WTC11 (cell line): ENCODE data around the gene STH. TPM values are rescaled to one million over a fixed set of nuclear protein-coding genes. Genes with fewer than 3 reads are reported as not detected.

ENCODE experiments used
- ATAC-seq: fragments of 200-7000 bp; cut with Tn5 transposase; 2 replicates; pipeline ENCODE4 v1.10.0; 2021; ENCODE audit warnings: mild to moderate bottlenecking, moderate library complexity
- CTCF ChIA-PET: fragments of 300-600 bp; sonication (Branson Sonifier 250); formaldehyde crosslinking; loops from one replicate; lab custom pipeline; 2021; ENCODE audit warnings: antibody characterized with exemption; lab: Charles Lee
- POLR2A ChIA-PET: fragments of 350-600 bp; sonication (Branson Sonifier 250); formaldehyde crosslinking; loops from one replicate; lab custom pipeline; 2021; ENCODE audit warnings: antibody characterized with exemption; lab: Charles Lee
- DNase-seq: peaks from one replicate; pipeline ENCODE4 v3.0.0; 2021; ENCODE audit warnings: low spot score
- H3K27ac Mint-ChIP-seq: 2 replicates; pipeline ENCODE4 v1.8.0; 2021; ENCODE audit warnings: mixed read lengths
- H3K27me3 Mint-ChIP-seq: 2 replicates; pipeline ENCODE4 v1.8.0; 2021; ENCODE audit warnings: low read depth, mild to moderate bottlenecking, moderate library complexity, mixed read lengths
- H3K36me3 Mint-ChIP-seq: 2 replicates; pipeline ENCODE4 v1.8.0; 2021; ENCODE audit warnings: mixed read lengths
- H3K4me1 Mint-ChIP-seq: 2 replicates; pipeline ENCODE4 v1.8.0; 2022; ENCODE audit warnings: mixed read lengths
- H3K4me3 Mint-ChIP-seq: 2 replicates; pipeline ENCODE4 v1.8.0; 2021; ENCODE audit warnings: mild to moderate bottlenecking, moderate library complexity, mixed read lengths
- H3K9me3 Mint-ChIP-seq: 2 replicates; pipeline ENCODE4 v1.8.0; 2021; ENCODE audit warnings: mixed read lengths
- ARID4B ChIP-seq: sonication (generic); formaldehyde crosslinking; IDR thresholded peaks from 2 replicates; pipeline ENCODE4 v1.8.0; 2023; ENCODE audit warnings: missing genetic modification reagents, mild to moderate bottlenecking, borderline replicate concordance
- ATF3 ChIP-seq: sonication (generic); formaldehyde crosslinking; conservative IDR thresholded peaks from 2 replicates; pipeline ENCODE4 v1.8.1; 2022; ENCODE audit warnings: mild to moderate bottlenecking, missing genetic modification reagents
- CBFB ChIP-seq: sonication (generic); formaldehyde crosslinking; IDR thresholded peaks from 2 replicates; pipeline ENCODE4 v1.8.1; 2022; ENCODE audit warnings: mild to moderate bottlenecking, low read depth, missing genetic modification reagents
- EMX1 ChIP-seq: fragments of 250-450 bp; sonication (Bioruptor Pico); IDR thresholded peaks from 2 replicates; pipeline ENCODE4 v1.8.0; 2021; ENCODE audit warnings: mild to moderate bottlenecking
- ESRRA ChIP-seq: sonication (generic); formaldehyde crosslinking; IDR thresholded peaks from 2 replicates; pipeline ENCODE4 v1.8.1; 2022; ENCODE audit warnings: mild to moderate bottlenecking, missing genetic modification reagents, borderline replicate concordance
- ETV6 ChIP-seq: sonication (generic); formaldehyde crosslinking; IDR thresholded peaks from 2 replicates; pipeline ENCODE4 v1.8.1; 2022; ENCODE audit warnings: mild to moderate bottlenecking, missing genetic modification reagents
- FOXJ3 ChIP-seq: sonication (generic); formaldehyde crosslinking; IDR thresholded peaks from 2 replicates; pipeline ENCODE4 v1.9.0; 2021; ENCODE audit warnings: missing genetic modification reagents, mild to moderate bottlenecking, borderline replicate concordance
- FOXP1 ChIP-seq: sonication (generic); formaldehyde crosslinking; IDR thresholded peaks from 2 replicates; pipeline ENCODE4 v1.8.0; 2022; ENCODE audit warnings: missing genetic modification reagents, mild to moderate bottlenecking, moderate library complexity, borderline replicate concordance
- IRF2 ChIP-seq: sonication (generic); formaldehyde crosslinking; IDR thresholded peaks from 2 replicates; pipeline ENCODE4 v1.8.0; 2022; ENCODE audit warnings: low read depth, missing genetic modification reagents, borderline replicate concordance
- JUN ChIP-seq: sonication (generic); formaldehyde crosslinking; IDR thresholded peaks from 2 replicates; pipeline ENCODE4 v1.8.0; 2023; ENCODE audit warnings: mild to moderate bottlenecking, missing genetic modification reagents
- PRRX2 ChIP-seq: fragments of 250-450 bp; sonication (Bioruptor Pico); IDR thresholded peaks from 2 replicates; pipeline ENCODE4 v1.8.0; 2021; ENCODE audit warnings: mild to moderate bottlenecking
- RELA ChIP-seq: sonication (generic); formaldehyde crosslinking; IDR thresholded peaks from 2 replicates; pipeline ENCODE4 v1.8.1; 2022; ENCODE audit warnings: missing genetic modification reagents, mild to moderate bottlenecking, borderline replicate concordance
- RORB ChIP-seq: fragments of 250-450 bp; sonication (Bioruptor Pico); IDR thresholded peaks from 2 replicates; pipeline ENCODE4 v1.9.0; 2021; ENCODE audit warnings: mild to moderate bottlenecking
- SP1 ChIP-seq: sonication (generic); formaldehyde crosslinking; conservative IDR thresholded peaks from 2 replicates; pipeline ENCODE4 v1.8.1; 2022; ENCODE audit warnings: missing genetic modification reagents
- TCF7 ChIP-seq: sonication (generic); formaldehyde crosslinking; IDR thresholded peaks from 2 replicates; pipeline ENCODE4 v1.8.0; 2022; ENCODE audit warnings: mild to moderate bottlenecking, low read depth, missing genetic modification reagents, moderate library complexity
- TP53 ChIP-seq: sonication (generic); formaldehyde crosslinking; IDR thresholded peaks from 2 replicates; pipeline ENCODE4 v1.8.1; 2023; ENCODE audit warnings: mild to moderate bottlenecking, missing genetic modification reagents
- USF1 ChIP-seq: sonication (generic); formaldehyde crosslinking; IDR thresholded peaks from 2 replicates; pipeline ENCODE4 v1.8.0; 2022; ENCODE audit warnings: mild to moderate bottlenecking, missing genetic modification reagents
- USF2 ChIP-seq: sonication (generic); formaldehyde crosslinking; IDR thresholded peaks from 2 replicates; pipeline ENCODE4 v1.8.1; 2023; ENCODE audit warnings: mild to moderate bottlenecking, missing genetic modification reagents, moderate library complexity
- ZMAT4 ChIP-seq: fragments of 250-450 bp; sonication (Bioruptor Pico); IDR thresholded peaks from 2 replicates; pipeline ENCODE4 v1.9.0; 2021; ENCODE audit warnings: mild to moderate bottlenecking
- ZNF138 ChIP-seq: sonication (generic); formaldehyde crosslinking; conservative IDR thresholded peaks from 2 replicates; pipeline ENCODE4 v1.8.1; 2022; ENCODE audit warnings: mild to moderate bottlenecking, moderate library complexity, missing genetic modification reagents
- ZNF263 ChIP-seq: sonication (generic); formaldehyde crosslinking; IDR thresholded peaks from 2 replicates; pipeline ENCODE4 v1.8.1; 2022; ENCODE audit warnings: low read depth, mild to moderate bottlenecking, moderate library complexity, missing genetic modification reagents
- ZNF317 ChIP-seq: sonication (generic); formaldehyde crosslinking; IDR thresholded peaks from 2 replicates; pipeline ENCODE4 v1.8.1; 2023; ENCODE audit warnings: low read depth, mild to moderate bottlenecking, moderate library complexity, missing genetic modification reagents, borderline replicate concordance
- ZNF423 ChIP-seq: fragments of 250-450 bp; sonication (Bioruptor Pico); IDR thresholded peaks from 2 replicates; pipeline ENCODE4 v2.1.2; 2022; ENCODE audit warnings: mild to moderate bottlenecking, moderate library complexity
- total RNA-seq: library from RNA; stranded (reverse); gene quantifications from 3 replicates; pipeline ENCODE4 v1.2.3, GENCODE V29; 2021

The STH gene
- total RNA-seq, 1 experiment from 2014 or later: not detected

- ChIA-PET CTCF (interaction anchor here (1.1 to 4.0 kb wide), 2 partner anchors 13 to 60 kb away, joined by 3 to 35 read pairs; no protein-coding TSS in a partner anchor), POLR2A (no interaction called here)
- DNase-seq: no peak
Observed at GRCh38 chr17:45984368-45984767, 14.7 kb upstream of the STH start.

GRCh38 chr17:45985447-45985846 is 13.6 kb upstream of the STH start:
- Mint-ChIP-seq H3K36me3 (no peaks in the 10 kb centered on the region), H3K9me3 (peaks cover 5% of the 10 kb centered on the region), H3K27me3 (0 out of 2 replicates have a peak, but pooled peaks cover 2% of the 10 kb centered on the region), H3K4me1 (0 out of 2 replicates have a peak, but pooled peaks cover 3% of the 10 kb centered on the region), H3K27ac (no peak overlapping the region), H3K4me3 (no peak overlapping the region)
- no peak for TF ChIP-seq ETV6 (CRISPR knock-in tag)
- no peak for TF ChIP-seq JUN
- ATAC-seq (no peak), DNase-seq (no peak)
- ChIA-PET POLR2A (no interaction called here), CTCF (interaction anchor here (4.0 kb wide), 1 partner anchor 14 kb away, joined by 35 read pairs; no protein-coding TSS in a partner anchor)

More at GRCh38 chr17:45984368-45984767, 14.7 kb upstream of the STH start:
- Mint-ChIP-seq H3K27me3 (no peaks in the 10 kb centered on the region), H3K4me1 (0 out of 2 replicates have a peak, but pooled peaks cover 3% of the 10 kb centered on the region), H3K27ac (no peak overlapping the region), H3K36me3 (no peaks in the 10 kb centered on the region), H3K9me3 (no peaks in the 10 kb centered on the region), H3K4me3 (no peak overlapping the region)
- ATAC-seq: no peak
- TF ChIP-seq PRRX2 (CRISPR knock-in tag) (no peak), ZNF138 (CRISPR knock-in tag) (no peak), ZNF263 (CRISPR knock-in tag) (no peak), FOXP1 (CRISPR knock-in tag) (no peak)

GRCh38 chr17:45986056-45986455 is 13.0 kb upstream of the STH start:
- CTCF ChIA-PET: interaction anchor here (0.8 kb wide), 1 partner anchor 15 kb away, joined by 4 read pairs; no protein-coding TSS in a partner anchor
- DNase-seq: no peak
- no peak overlapping the region for H3K4me3 Mint-ChIP-seq
- no peak for ATAC-seq
- 0 out of 2 replicates have a peak, but pooled peaks cover 3% of the 10 kb centered on the region for H3K4me1 Mint-ChIP-seq
- peaks cover 5% of the 10 kb centered on the region for H3K9me3 Mint-ChIP-seq
- POLR2A ChIA-PET: no interaction called here
- no peak for TF ChIP-seq ZMAT4 (CRISPR knock-in tag)
- no peak for TF ChIP-seq USF1
- TF ChIP-seq ATF3 (CRISPR knock-in tag): no peak
- TF ChIP-seq CBFB (CRISPR knock-in tag): no peak
- TF ChIP-seq IRF2: no peak
- TF ChIP-seq FOXJ3 (CRISPR knock-in tag): no peak
- no peak for TF ChIP-seq EMX1 (CRISPR knock-in tag)
- TF ChIP-seq USF2 (CRISPR knock-in tag): no peak
- TF ChIP-seq TCF7 (CRISPR knock-in tag): no peak
- TF ChIP-seq ZNF423: no peak
- no peak for TF ChIP-seq TP53 (CRISPR knock-in tag)
- no peak for TF ChIP-seq RELA (CRISPR knock-in tag)
- TF ChIP-seq, all 79 proteins: peak for 0
- H3K27me3 Mint-ChIP-seq: 0 out of 2 replicates have a peak, but pooled peaks cover 2% of the 10 kb centered on the region
- H3K27ac Mint-ChIP-seq: no peak overlapping the region
- no peaks in the 10 kb centered on the region for H3K36me3 Mint-ChIP-seq

GRCh38 chr17:45987706-45988105 is 11.3 kb upstream of the STH start:
- ATAC-seq (no peak), DNase-seq (no peak)
- Mint-ChIP-seq H3K27me3 (0 out of 2 replicates have a peak, but pooled peaks cover 2% of the 10 kb centered on the region), H3K9me3 (peaks cover 5% of the 10 kb centered on the region), H3K4me1 (0 out of 2 replicates have a peak, but pooled peaks cover 3% of the 10 kb centered on the region), H3K4me3 (no peak overlapping the region), H3K27ac (no peak overlapping the region), H3K36me3 (no peaks in the 10 kb centered on the region)
- ChIA-PET POLR2A (no interaction called here), CTCF (interaction anchor here (1.0 to 2.0 kb wide), 2 partner anchors 14 to 16 kb away, joined by 3 to 11 read pairs; no protein-coding TSS in a partner anchor)
- TF ChIP-seq JUN (no peak), ZNF317 (CRISPR knock-in tag) (no peak), SP1 (CRISPR knock-in tag) (no peak), ESRRA (no peak), ARID4B (no peak), RORB (no peak)
